Tibial nerve (tissue), 4 donors: ENCODE results near the gene MLXIP. TPM values are rescaled to one million over a fixed set of nuclear protein-coding genes. Genes with fewer than 3 reads are reported as not detected.

Experiments used
- DNase-seq, 2 donors: peaks; one replicate each; pipeline ENCODE4 v3.0.0-alpha.2; 2019; ENCODE audit warnings: low spot score in 2 of 2
- H3K27ac ChIP-seq, 4 donors: fragments of 200-600 bp; sonication (generic) in 3 of 4; one replicate each; pipeline ENCODE4 v1.5.1; 2017 to 2019; ENCODE audit warnings: mild to moderate bottlenecking in 1 of 4
- H3K27me3 ChIP-seq, 2 donors: fragments of 200-600 bp; sonication (generic) in 1 of 2; one replicate each; pipeline versions ENCODE4 v1.5.1 to v1.6.0; 2017 to 2019
- H3K36me3 ChIP-seq, 3 donors: fragments of 200-600 bp; sonication (generic); one replicate each; pipeline ENCODE4 v1.5.1; 2018 to 2019
- H3K4me1 ChIP-seq, 4 donors: fragments of 200-600 bp; sonication (generic) in 3 of 4; one replicate each; pipeline ENCODE4 v1.5.1; 2017 to 2019
- H3K4me3 ChIP-seq, 4 donors: fragments of 200-600 bp; sonication (generic) in 3 of 4; one replicate each; pipeline ENCODE4 v1.5.1; 2017 to 2019; ENCODE audit warnings: mild to moderate bottlenecking in 1 of 4, moderate library complexity in 1 of 4
- H3K9me3 ChIP-seq, 4 donors: fragments of 200-600 bp; sonication (generic) in 3 of 4; one replicate each; pipeline ENCODE4 v1.5.1; 2017 to 2019
- EP300 ChIP-seq, 2 donors: sonication (generic); formaldehyde crosslinking; IDR thresholded peaks; one replicate each; pipeline ENCODE4 v1.6.1; 2017; ENCODE audit warnings: antibody characterized with exemption in 2 of 2, mild to moderate bottlenecking in 1 of 2
- POLR2A ChIP-seq, 2 donors: fragments of 450-650 bp; IDR thresholded peaks; one replicate each; pipeline ENCODE4 v1.6.1; 2017; ENCODE audit warnings: antibody characterized with exemption in 2 of 2, mild to moderate bottlenecking in 2 of 2, moderate library complexity in 2 of 2
- WGBS, 2 donors: methylation state at CpG; one replicate each; pipeline ENCODE4 v1.1.5; 2018; 5-methylcytosine and 5-hydroxymethylcytosine counted together
- total RNA-seq, 4 donors: library from RNA; depleted of rRNA; stranded (reverse); fragments of >200 nt; gene quantifications; one replicate each; pipeline ENCODE4 v1.1.0, GENCODE V29; 2016
- TF ChIP-seq, protein P1 (sequence below), 5 experiments: fragments of 200-600 bp in 3 of 5; fragments of 450-650 bp in 2 of 5; sonication (generic) in 3 of 5; IDR thresholded peaks; one replicate each; pipeline ENCODE4 v1.5.1; 2016 to 2019; ENCODE audit warnings: antibody characterized with exemption in 5 of 5, mild to moderate bottlenecking in 3 of 5, moderate library complexity in 2 of 5

MLXIP gene
- total RNA-seq, 4 donors from 2014 or later = 22.1 to 57.0 (median 27.1) TPM

DNA sequence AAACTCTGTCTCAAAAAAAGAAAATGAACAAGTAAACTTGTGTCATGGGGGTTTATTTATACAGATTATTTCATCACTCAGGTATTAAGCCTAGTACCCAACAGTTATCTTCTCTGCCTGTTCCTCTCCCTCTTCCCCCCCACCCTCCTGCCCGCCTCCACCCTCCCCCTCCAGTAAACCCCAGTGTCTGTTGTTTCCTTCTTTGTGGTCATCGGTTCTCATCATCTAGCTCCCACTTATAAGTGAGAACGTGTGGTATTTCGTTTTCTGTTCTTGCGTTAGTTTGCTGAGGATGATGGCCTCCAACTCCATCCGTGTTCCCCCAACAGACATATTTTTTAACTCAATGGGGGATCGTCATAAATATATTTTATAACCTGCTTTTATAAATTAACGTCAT is 83.1 kb downstream of the MLXIP start:
- Histone ChIP-seq H3K4me1 (no peaks in the 10 kb centered on the region), H3K27ac (no peak overlapping the region), H3K36me3 (no peaks in the 10 kb centered on the region), H3K27me3 (no peaks in the 10 kb centered on the region), H3K9me3 (no peaks in the 10 kb centered on the region), H3K4me3 (no peak overlapping the region)
- WGBS, 2 donors = 77 to 78% methylated on average over 8 of the region's 8 CpGs
- no peak for TF ChIP-seq POLR2A (IDR thresholded peaks at IDR 0.05)
- TF ChIP-seq, protein P1, sequence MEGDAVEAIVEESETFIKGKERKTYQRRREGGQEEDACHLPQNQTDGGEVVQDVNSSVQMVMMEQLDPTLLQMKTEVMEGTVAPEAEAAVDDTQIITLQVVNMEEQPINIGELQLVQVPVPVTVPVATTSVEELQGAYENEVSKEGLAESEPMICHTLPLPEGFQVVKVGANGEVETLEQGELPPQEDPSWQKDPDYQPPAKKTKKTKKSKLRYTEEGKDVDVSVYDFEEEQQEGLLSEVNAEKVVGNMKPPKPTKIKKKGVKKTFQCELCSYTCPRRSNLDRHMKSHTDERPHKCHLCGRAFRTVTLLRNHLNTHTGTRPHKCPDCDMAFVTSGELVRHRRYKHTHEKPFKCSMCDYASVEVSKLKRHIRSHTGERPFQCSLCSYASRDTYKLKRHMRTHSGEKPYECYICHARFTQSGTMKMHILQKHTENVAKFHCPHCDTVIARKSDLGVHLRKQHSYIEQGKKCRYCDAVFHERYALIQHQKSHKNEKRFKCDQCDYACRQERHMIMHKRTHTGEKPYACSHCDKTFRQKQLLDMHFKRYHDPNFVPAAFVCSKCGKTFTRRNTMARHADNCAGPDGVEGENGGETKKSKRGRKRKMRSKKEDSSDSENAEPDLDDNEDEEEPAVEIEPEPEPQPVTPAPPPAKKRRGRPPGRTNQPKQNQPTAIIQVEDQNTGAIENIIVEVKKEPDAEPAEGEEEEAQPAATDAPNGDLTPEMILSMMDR (IDR thresholded peaks at IDR 0.05) = no peak
- no peak for TF ChIP-seq EP300 (IDR thresholded peaks at IDR 0.05)
- no peak for DNase-seq

DNA sequence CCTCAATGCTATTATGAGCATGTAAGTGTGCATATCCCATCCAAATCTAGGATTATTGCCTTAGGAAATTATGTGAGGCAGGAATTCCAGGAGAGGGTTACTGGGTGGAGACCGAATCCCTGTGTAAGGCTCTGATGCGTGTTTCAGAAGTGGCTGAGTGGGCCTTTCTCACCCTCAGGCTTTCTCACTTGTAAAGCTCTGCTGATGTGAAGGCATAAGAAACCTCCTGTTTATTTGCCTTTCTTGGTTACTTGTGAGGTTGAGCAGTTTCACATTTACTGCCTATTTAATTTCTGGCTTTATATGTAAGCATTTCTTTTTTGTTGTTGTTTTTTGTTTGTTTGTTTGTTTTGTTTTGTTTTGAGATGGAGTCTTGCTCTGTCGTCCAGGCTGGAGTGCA is 84.4 kb downstream of the MLXIP start:
- DNase-seq = no peak
- Histone ChIP-seq H3K27me3 (no peaks in the 10 kb centered on the region), H3K4me1 (no peaks in the 10 kb centered on the region), H3K4me3 (no peak overlapping the region), H3K36me3 (no peaks in the 10 kb centered on the region), H3K9me3 (no peaks in the 10 kb centered on the region), H3K27ac (no peak overlapping the region)
- TF ChIP-seq, protein P1 (IDR thresholded peaks at IDR 0.05) = no peak
- no peak for TF ChIP-seq POLR2A (IDR thresholded peaks at IDR 0.05)
- TF ChIP-seq EP300 (IDR thresholded peaks at IDR 0.05) = no peak
- 70 to 74% methylated on average over 3 of the region's 3 CpGs for WGBS, 2 donors

DNA sequence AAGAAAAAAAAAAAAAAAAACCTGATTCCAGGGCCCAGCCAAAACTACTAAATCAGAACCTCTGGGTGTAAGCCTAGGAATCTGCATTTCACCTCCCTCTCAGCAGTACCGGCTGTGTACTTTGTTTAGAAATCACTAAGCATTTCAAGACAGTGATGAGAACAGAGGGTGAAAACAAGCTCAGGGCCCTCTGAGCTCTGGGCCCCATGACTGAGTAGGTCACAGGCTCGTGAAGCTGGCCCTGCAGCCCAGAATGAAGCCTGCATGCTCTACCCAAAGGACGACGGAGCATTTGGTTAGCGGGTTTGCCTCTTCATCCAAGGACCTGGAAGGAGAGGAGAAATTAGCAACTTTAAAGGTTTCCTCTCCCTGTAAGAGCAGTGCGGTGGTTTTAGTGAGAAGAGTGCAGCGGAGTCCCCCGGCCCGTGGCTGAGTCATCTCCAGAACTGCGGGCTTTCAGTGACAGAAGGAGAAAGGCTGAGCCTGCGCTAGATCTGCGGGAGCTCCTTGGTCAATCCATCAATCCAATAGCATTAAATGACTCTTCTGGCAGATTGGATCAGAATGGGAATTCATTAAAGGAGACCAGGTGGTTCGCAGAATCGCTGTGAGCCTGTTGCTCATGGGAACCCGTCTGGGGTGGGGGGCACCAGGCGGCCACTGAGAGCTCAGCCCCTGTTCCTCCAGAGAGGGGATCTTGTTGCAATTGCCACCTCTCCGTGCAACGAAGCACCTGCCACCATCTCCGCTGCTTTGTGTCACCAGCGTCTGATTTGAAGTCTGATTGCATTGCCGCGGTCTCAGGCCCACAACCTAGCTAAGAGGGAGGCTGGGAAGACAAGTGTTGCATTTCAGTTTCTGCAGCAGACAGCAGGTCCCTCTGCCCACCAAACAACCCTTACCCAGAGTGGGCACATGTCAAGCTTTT is 88.1 kb downstream of the MLXIP start:
- Histone ChIP-seq H3K4me1 (no peaks in the 10 kb centered on the region), H3K27ac (no peak overlapping the region), H3K27me3 (no peaks in the 10 kb centered on the region), H3K9me3 (no peaks in the 10 kb centered on the region), H3K36me3 (no peaks in the 10 kb centered on the region), H3K4me3 (no peak overlapping the region)
- WGBS, 2 donors = 81% methylated on average over 22 of the region's 22 CpGs
- TF ChIP-seq POLR2A (IDR thresholded peaks at IDR 0.05) (no peak), EP300 (IDR thresholded peaks at IDR 0.05) (no peak)
- TF ChIP-seq, protein P1 (IDR thresholded peaks at IDR 0.05) = no peak
- DNase-seq = no peak

DNA sequence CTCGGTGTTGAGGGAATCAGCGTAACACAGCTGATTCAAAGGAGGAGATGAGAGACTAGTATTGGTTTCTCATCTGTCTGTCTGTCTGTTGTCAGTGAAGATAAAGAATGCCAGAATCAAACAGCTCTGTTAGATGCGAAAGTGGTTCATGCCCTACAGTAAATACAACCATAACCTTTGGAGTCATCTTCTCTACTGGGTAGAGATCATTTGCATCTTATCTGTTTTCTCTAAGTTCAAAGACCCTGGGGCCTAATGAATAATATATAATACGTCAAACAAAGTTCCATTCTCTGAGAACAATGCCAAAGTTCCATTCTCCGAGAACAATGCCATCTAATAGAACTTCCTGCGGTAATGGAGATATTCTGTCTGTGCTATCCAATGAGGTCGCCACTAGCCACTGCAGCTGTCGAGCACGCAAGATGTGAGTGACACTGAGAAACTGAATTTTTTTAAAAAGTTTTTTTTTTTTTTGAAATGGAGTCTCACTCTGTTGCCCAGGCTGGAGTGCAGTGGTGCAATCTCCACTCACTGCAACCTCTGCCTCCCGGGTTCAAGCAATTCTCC is 88.9 kb downstream of the MLXIP start:
- H3K4me3 ChIP-seq = no peak overlapping the region
- H3K36me3 ChIP-seq = no peaks in the 10 kb centered on the region
- TF ChIP-seq POLR2A (IDR thresholded peaks at IDR 0.05) (no peak), EP300 (IDR thresholded peaks at IDR 0.05) (no peak)
- TF ChIP-seq, protein P1 (IDR thresholded peaks at IDR 0.05) = no peak
- no peaks in the 10 kb centered on the region for H3K9me3 ChIP-seq
- no peak for DNase-seq
- WGBS, 2 donors = 71 to 84% methylated on average over 10 of the region's 10 CpGs
- H3K27ac ChIP-seq = no peak overlapping the region
- no peaks in the 10 kb centered on the region for H3K27me3 ChIP-seq
- H3K4me1 ChIP-seq = no peaks in the 10 kb centered on the region

DNA sequence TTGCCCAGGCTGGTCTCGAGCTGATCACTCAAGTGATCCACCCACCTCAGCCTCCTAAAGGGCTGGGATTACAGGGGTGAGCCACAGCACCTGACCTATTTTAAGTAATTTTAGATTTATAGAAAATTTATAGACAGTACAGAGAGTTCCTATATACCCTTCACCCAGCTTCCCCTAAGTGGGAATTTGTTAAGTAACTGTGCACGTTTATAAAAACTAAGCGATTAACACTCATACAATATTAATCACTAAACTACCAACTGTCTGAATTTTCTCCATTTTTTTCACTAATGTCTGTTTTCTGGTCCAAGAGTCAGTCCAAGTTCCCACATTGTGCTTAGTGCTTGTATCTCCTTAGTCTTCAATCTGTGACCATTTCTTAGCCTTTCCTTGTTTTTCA is 89.9 kb downstream of the MLXIP start:
- 84 to 93% methylated on average over 3 of the region's 3 CpGs for WGBS, 2 donors
- no peak for DNase-seq
- no peaks in the 10 kb centered on the region for H3K36me3 ChIP-seq
- no peak overlapping the region for H3K27ac ChIP-seq
- no peaks in the 10 kb centered on the region for H3K27me3 ChIP-seq
- no peak overlapping the region for H3K4me3 ChIP-seq
- H3K4me1 ChIP-seq = no peaks in the 10 kb centered on the region
- TF ChIP-seq POLR2A (IDR thresholded peaks at IDR 0.05) (no peak), EP300 (IDR thresholded peaks at IDR 0.05) (no peak)
- H3K9me3 ChIP-seq = no peaks in the 10 kb centered on the region
